Stimulated activated CD4-positive, alpha-beta T cell treated with anti-CD3 and anti-CD28 coated beads, Interleukin-12 subunit alpha, Interleukin-12 subunit beta, amount 100 ng/mL, for 4 hours (primary cell): ENCODE data around the gene SORCS2.

Experiments
- DNase-seq: peaks from one replicate; pipeline ENCODE4 v3.0.0-alpha.2; 2020

Gene SORCS2

DNA sequence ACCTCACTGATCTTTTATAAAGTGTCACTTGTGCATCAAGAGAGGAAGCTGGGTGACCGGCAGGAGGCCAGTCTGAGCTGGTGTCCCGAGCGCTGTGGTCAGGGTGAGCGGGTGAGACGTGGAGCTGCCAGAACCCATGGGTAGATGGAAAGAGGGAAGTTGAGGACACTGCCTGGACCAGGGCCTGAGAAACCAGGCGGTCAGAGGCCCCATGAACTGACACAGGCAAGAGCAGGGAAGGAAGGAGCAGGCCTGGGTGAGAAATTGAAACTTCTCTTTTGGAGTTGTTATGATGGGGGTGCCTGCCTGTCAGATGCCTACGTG, 554.7 kb downstream of the SORCS2 start:
- no peak for DNase-seq

- no peak for DNase-seq
Measured at GRCh38 chr4:7747566-7747965, 555.2 kb downstream of the SORCS2 start.

GRCh38 chr4:7750523-7750922, 558.2 kb downstream of the SORCS2 start:
- DNase-seq = no peak

DNA sequence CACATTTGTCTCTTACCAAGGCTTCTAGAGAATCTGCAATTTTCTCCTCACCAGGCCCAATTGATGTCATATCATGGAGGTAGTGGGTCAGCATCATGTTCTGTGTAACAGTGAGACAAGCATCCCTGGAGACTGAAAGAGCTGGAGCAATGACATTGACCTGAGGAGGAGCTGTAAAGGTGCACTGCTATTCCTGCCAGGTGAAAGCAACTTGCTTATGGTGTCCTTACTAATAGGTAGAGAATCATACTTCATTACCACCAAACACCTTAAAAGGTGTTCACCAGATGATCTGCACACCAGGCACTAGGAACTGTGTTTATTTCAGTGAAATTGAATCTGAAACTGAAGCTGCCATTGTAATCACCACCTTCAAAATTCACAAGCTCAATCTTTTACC, 558.6 kb downstream of the SORCS2 start:
- no peak for DNase-seq

GRCh38 chr4:7752649-7753048, 560.3 kb downstream of the SORCS2 start:
- no peak for DNase-seq

DNA sequence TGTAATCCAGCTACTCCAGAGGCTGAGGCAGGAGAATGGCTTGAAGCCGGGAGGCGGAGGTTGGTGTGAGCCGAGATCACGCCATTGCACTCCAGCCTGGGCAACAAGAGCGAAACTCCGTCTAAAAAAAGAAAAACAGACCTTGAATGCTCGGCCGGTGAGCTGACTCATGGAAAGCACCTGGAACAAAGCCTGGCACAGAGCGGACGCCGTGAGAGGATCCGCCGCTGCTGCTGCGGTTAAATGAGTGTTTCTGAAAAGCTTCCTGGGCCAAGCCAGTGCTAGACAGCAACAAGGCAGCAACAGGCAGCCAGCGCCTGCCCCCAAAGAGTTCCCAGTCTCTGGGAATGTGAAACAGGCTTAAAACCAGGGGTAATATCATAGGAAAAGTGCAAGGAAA, 560.9 kb downstream of the SORCS2 start:
- no peak for DNase-seq

DNA sequence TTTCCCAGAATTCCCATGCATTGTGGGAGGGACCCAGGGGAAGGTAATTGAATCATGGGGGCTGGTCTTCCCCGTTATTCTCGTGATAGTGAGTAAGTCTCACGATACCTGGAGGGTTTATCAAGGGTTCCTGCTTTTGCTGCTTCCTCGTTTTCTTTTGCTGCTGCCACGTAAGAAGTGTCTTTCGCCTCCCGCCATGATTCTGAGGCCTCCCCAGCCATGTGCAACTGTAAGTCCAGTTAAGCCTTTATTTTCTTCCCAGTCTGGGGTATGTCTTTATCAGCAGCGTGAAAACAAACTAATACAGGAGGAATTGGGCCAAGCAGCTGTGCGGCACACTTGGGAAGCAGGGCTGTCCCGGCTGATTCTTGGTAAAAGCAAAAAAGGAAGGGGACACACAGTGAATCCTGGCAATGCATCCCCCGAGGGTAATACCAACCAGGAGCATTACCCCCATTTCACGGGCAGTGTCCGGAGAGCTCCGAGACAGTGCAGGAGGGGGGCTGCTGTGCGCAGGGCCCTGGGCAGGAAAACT, 561.7 kb downstream of the SORCS2 start:
- no peak for DNase-seq

DNA sequence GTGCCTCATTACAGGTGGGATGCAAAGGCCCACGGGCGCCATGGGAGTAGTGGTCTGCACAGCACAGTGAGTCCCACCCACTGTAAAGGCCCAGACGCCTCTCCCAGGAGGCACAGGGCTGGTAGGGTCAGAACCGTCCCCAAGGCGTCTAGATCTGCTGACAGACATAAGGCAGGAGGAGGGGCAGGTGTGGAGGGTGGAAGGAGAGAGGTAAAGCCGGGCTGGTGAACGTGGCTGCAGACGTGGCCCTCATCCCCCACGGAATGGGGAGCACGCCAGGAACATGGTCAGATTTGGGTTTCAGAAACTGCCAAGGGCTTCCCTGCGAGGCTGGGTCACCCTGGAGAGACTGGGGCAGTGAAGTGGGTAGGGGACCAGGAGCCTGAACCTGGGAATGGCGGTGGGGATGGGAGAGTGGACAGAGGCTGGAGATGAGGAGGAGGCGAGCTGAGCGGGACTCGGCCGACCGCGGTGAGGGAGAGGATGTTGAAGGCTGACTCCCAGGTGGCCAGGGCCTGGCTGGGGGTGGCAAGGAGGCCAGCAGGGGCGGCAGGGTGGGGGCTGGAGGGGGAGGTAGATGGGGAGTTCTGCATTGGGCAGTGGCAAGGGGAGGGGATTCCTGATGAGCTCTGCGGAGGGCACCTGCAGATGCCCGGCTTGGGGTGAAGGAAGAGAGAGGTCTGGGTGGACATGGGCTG, 562.4 kb downstream of the SORCS2 start:
- no peak for DNase-seq

GRCh38 chr4:7755561-7755960, 563.2 kb downstream of the SORCS2 start:
- no peak for DNase-seq

DNA sequence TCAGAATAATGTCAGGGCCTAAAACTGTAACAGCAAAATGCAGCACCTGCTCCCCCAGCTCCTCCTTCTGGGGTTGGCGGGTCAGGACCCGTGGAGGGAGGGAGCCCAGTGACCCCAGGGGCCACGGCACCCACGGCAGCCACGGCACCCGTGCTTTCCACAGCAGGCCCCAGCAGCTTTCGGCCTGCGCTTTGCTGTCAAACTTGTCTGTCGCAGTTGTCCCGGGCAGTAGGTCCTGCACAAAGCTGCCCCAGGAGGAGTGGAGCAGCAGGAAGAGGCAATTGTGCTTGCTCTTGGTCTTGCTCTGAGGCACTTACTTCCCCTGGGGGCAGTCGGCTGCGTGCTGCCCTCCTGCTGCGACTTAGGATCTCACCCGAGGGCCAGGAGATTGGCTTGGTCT, 563.7 kb downstream of the SORCS2 start:
- DNase-seq = no peak

DNA sequence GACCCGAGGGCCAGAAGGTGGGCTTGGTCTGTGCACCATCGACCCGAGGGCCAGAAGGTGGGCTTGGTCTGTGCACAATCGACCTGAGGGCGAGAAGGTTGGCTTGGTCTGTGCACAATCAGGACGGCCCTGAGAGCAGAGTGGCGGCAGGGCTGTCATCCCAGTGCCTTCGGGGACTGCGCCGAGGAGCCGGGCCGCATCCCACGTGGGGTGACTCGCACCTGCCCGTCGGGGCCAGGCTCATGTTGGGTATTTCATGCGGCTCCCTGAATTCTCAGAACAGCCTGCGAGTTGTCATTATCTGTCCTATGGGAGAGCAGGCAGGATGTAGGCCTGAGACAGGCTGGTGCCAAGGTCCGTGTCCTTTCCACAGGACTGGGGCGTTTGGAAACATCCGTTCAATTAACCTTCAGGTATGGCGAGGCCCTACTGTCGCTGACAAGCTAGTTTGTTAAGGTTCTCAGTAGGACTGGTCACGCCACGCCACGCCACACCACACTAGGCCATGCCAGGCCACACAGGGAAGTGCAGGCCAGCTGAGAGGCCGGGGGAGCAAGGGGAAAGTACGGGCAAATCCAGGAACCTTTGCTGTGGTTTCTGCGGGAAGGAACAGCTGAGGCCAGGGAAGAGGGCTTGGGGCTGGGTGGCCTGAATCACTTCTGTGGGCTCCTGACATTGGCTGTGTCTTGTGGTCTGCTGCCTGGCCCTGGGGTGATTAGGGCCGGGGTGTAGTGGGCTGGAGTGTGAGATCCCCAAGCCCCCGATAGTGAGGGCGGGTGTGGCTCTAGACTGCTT, 564.4 kb downstream of the SORCS2 start:
- DNase-seq = no peak

GRCh38 chr4:7757501-7758471, 565.4 kb downstream of the SORCS2 start:
- DNase-seq = no peak

- no peak for DNase-seq
Measured at GRCh38 chr4:7758476-7758875, 566.1 kb downstream of the SORCS2 start.

GRCh38 chr4:7759216-7759615, 566.9 kb downstream of the SORCS2 start:
- peak; percentile 51 for DNase-seq

GRCh38 chr4:7759635-7760034, 567.3 kb downstream of the SORCS2 start:
- DNase-seq = no peak

DNA sequence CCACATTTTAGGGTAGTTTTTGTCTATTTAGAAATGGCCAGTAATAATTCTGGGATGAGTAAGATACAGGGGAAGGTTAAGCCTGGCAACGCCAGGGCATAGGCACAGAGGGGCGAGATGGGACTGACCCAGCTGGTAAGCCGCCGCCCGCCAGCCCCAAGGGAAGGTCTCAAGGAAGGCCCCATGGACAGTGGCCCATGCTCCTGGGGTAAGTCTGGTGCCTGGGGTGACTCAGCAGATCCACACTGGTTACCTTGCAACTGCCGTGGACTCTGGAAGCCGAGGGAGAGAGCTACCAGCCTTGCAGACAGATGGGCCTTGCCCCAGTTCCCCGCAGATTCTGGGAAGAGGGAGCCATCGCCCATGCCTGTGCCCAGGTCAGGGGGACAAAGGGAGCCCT, 567.9 kb downstream of the SORCS2 start:
- DNase-seq = no peak

DNA sequence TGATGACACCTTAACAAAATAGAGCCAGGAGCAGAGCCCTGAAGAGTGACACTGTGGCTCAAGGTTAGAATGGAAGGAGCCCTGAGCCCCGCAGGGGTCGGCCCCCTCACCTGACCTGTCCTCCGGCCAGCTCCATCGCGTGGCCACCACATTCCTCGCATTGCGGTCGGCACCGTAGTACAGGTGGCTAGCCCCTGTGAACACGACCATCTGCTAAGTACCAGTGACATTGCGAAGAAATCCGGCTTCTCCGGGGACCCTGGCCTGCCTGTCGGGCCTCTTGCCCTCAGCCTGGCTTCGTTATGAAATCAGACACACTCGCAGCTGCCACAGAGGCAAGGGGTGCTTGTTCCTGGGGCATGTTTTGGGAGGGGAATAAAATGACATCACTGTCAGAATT, 568.4 kb downstream of the SORCS2 start:
- no peak for DNase-seq

DNA sequence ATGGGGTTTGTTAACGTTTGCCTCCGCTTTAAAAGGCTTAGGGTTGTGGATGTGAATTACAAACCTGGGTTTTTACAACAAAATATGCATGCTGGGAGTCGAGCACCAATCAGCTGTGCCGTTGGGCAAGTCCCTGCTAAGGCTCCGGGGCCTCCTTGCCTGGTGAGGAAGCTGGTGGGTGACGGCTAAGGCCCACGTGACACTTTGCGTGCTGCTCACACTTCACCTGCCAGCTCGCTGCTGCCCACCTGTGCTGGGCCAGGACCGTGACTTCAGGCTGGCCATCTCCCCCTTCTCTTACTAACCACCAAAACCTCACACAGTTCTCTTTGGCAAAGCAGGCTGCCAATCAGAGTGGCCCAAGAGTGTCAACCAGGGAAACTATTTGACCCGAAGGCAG, 569.0 kb downstream of the SORCS2 start:
- DNase-seq = no peak

GRCh38 chr4:7761720-7762119, 569.4 kb downstream of the SORCS2 start:
- DNase-seq = peak; percentile 47

DNA sequence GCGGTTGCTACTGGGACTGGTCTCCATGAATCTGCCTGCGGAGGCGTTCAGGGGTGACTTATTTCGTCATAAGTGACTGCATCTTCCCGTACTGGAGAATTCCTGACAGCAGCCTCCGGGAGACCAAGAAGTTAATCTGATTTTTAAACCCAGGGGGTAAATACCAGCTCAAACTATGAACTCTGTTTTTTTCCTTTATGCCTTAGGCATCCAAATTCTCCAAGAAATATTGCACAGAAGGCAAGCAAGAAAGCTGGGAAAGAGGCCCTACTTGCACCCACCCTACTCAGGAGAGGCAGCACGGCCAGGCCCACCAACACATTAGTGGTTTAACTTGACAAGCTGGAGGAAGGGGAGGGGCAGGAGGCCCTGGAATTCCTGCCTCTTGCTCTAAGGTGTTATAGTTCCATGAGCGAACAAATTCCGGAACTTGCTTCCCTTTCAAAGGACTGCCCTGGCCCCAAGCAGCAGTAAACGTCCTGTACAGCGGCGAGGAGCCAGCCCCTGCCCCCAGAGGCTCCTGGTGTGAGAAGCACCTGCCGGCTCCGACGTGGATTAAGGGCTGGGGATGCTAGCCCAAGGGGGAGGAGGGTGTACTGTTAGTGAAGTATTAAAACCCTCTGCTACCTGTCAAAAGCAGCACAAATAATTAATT, 570.2 kb downstream of the SORCS2 start:
- DNase-seq = no peak

DNA sequence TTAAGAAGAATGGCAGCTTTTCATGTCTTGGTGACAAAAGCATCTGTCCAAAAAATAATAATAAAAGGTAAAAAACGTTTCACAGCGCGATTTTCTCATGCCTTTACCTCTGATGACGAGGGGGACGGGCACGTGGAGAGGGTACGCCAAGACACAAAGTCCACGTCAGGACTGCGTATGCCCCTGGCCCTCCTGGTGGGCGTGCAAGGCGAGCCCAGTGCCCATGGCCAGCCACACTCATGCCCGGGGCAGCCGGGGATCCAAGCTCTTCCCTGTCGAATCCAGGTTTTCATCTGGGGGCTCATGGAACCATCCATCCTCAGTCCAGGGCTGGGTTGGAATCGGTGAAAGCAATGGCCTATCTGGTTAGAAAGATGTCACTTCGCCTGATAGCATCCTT, 570.8 kb downstream of the SORCS2 start:
- DNase-seq = no peak

- no peak for DNase-seq
Measured at GRCh38 chr4:7763788-7764187, 571.5 kb downstream of the SORCS2 start.

GRCh38 chr4:7764466-7764865, 572.1 kb downstream of the SORCS2 start:
- DNase-seq = no peak
